Neuronal stem cell (in vitro differentiated cells): ENCODE data around the gene ZNRF1.
A peak's percentile ranks its signal among the peaks of the same experiment; 100 is the strongest.

ENCODE experiments used
- DNase-seq: peaks from one replicate; pipeline ENCODE4 v3.0.0-alpha.2; 2013; ENCODE audit warnings: low spot score
- H2AFZ ChIP-seq: one replicate; pipeline ENCODE4 v1.6.1; 2013; ENCODE audit warnings: mild to moderate bottlenecking, low read length, inconsistent platforms
- H2AK5ac ChIP-seq: 2 replicates; pipeline ENCODE4 v1.6.1; 2013; ENCODE audit warnings: low read depth, mild to moderate bottlenecking, inconsistent platforms, low read length, moderate library complexity, mixed read lengths
- H2BK120ac ChIP-seq: 2 replicates; pipeline ENCODE4 v1.6.1; 2013; ENCODE audit warnings: low read depth, mild to moderate bottlenecking, inconsistent platforms, low read length, moderate library complexity, mixed read lengths
- H2BK12ac ChIP-seq: one replicate; pipeline ENCODE4 v1.6.1; 2013; ENCODE audit warnings: low read length, inconsistent platforms
- H2BK15ac ChIP-seq: 2 replicates; pipeline ENCODE4 v1.6.1; 2013; ENCODE audit warnings: mild to moderate bottlenecking, low read length, inconsistent platforms, mixed read lengths
- H2BK5ac ChIP-seq: one replicate; pipeline ENCODE4 v1.6.1; 2013; ENCODE audit warnings: inconsistent platforms, mild to moderate bottlenecking, low read length, moderate library complexity
- H3K14ac ChIP-seq: one replicate; pipeline ENCODE4 v1.6.1; 2013; ENCODE audit warnings: low read length, inconsistent platforms
- H3K18ac ChIP-seq: 2 replicates; pipeline ENCODE4 v1.6.1; 2013; ENCODE audit warnings: low read length, inconsistent platforms
- H3K23ac ChIP-seq: 2 replicates; pipeline ENCODE4 v1.6.1; 2013; ENCODE audit warnings: low read depth, mild to moderate bottlenecking, mixed read lengths, low read length, inconsistent platforms; ENCODE audit not compliant: poor library complexity
- H3K27ac ChIP-seq: replicated peaks from 3 replicates; pipeline ENCODE4 v1.5.1; 2013; ENCODE audit warnings: low read length, inconsistent platforms
- H3K27me3 ChIP-seq, 3 experiments: 2 replicates each; pipeline ENCODE4 v1.6.1; 2013; ENCODE audit warnings: low read length in 3 of 3, mild to moderate bottlenecking in 2 of 3, inconsistent platforms in 1 of 3, low read depth in 1 of 3, mixed read lengths in 1 of 3, moderate library complexity in 1 of 3; ENCODE audit not compliant: control insufficient read depth in 3 of 3, insufficient read depth in 3 of 3
- H3K36me3 ChIP-seq, 2 donors: replicated peaks in 1 of 2; 2 replicates each; pipeline ENCODE4 v1.6.1; 2013; ENCODE audit warnings: low read length in 2 of 2; ENCODE audit not compliant: control insufficient read depth in 2 of 2, insufficient read depth in 2 of 2
- H3K4ac ChIP-seq: 2 replicates; pipeline ENCODE4 v1.6.1; 2013; ENCODE audit warnings: inconsistent platforms, mild to moderate bottlenecking, low read length, moderate library complexity
- H3K4me1 ChIP-seq, 2 donors: 1 replicate in 1 of 2; 2 replicates in 1 of 2; pipeline ENCODE4 v1.6.1; 2013; ENCODE audit warnings: low read length in 2 of 2, low read depth in 1 of 2; ENCODE audit not compliant: control insufficient read depth in 2 of 2, insufficient read depth in 1 of 2
- H3K4me2 ChIP-seq: one replicate; pipeline ENCODE4 v1.6.1; 2013; ENCODE audit warnings: mild to moderate bottlenecking, low read length, inconsistent platforms; ENCODE audit not compliant: insufficient read depth, poor library complexity, severe bottlenecking
- H3K4me3 ChIP-seq, 2 donors: 2 replicates each; pipeline ENCODE4 v1.5.1; 2013; ENCODE audit warnings: low read length in 2 of 2, mild to moderate bottlenecking in 2 of 2, inconsistent platforms in 1 of 2, moderate library complexity in 1 of 2
- H3K79me1 ChIP-seq: one replicate; pipeline ENCODE4 v1.6.1; 2013; ENCODE audit warnings: low read depth, mild to moderate bottlenecking, inconsistent platforms, low read length, moderate library complexity
- H3K9ac ChIP-seq: one replicate; pipeline ENCODE4 v1.6.1; 2013; ENCODE audit warnings: mild to moderate bottlenecking, low read depth, low read length, inconsistent platforms; ENCODE audit not compliant: poor library complexity
- H3K9me3 ChIP-seq, 2 donors: replicated peaks in 1 of 2; 2 replicates each; pipeline versions ENCODE3 to v1.6.1; 2013; ENCODE audit warnings: low read length in 2 of 2, mild to moderate bottlenecking in 2 of 2, inconsistent platforms in 1 of 2, low read depth in 1 of 2, mixed read lengths in 1 of 2, moderate library complexity in 1 of 2; ENCODE audit not compliant: control insufficient read depth in 2 of 2, insufficient read depth in 1 of 2
- H4K8ac ChIP-seq: one replicate; pipeline ENCODE4 v1.6.1; 2013; ENCODE audit warnings: low read depth, mild to moderate bottlenecking, inconsistent platforms, low read length, moderate library complexity
- H4K91ac ChIP-seq: one replicate; pipeline ENCODE4 v1.6.1; 2013; ENCODE audit warnings: low read length, low read depth, mild to moderate bottlenecking, inconsistent platforms; ENCODE audit not compliant: poor library complexity
- WGBS, 2 donors: extraction: QIAGEN DNeasy Blood & Tissue Kit; methylation state at CpG; one replicate each; pipeline ENCODE4 v1.1.7; 2013; ENCODE audit warnings: missing lambda C conversion rate in 2 of 2, mixed read lengths in 1 of 2; ENCODE audit not compliant: insufficient read length in 2 of 2, insufficient replicate concordance in 1 of 2; ENCODE audit errors: extremely low coverage in 2 of 2; 5-methylcytosine and 5-hydroxymethylcytosine counted together

ZNRF1 gene

GRCh38 chr16:75116911-75117245 lies 118.1 kb downstream of the ZNRF1 start:
- Histone ChIP-seq H4K91ac (no peak overlapping the region), H3K4me3 (no peak overlapping the region), H2AK5ac (no peak overlapping the region), H3K27me3 (no peaks in the 10 kb centered on the region), H3K36me3 (no peaks in the 10 kb centered on the region), H2BK15ac (no peak overlapping the region), H3K4ac (no peak overlapping the region), H3K14ac (no peak overlapping the region), H3K4me2 (no peak overlapping the region), H3K4me1 (peaks cover 0 to 2% of the 10 kb centered on the region in 2 donors), H3K23ac (no peak overlapping the region), H2BK12ac (no peak overlapping the region), H2BK120ac (no peak overlapping the region), H2AFZ (peak overlapping the region; percentile 54), H3K9me3 (peaks cover 4 to 5% of the 10 kb centered on the region in 2 donors), H4K8ac (no peak overlapping the region), H3K9ac (no peak overlapping the region), H3K79me1 (peaks cover 5% of the 10 kb centered on the region), H2BK5ac (no peak overlapping the region), H3K18ac (no peak overlapping the region), H3K27ac (no peak overlapping the region)
- no CpG with 5 or more reads among the region's 3 CpGs for WGBS, 2 donors
- no peak for DNase-seq

GRCh38 chr16:75118943-75119539 lies 120.2 kb downstream of the ZNRF1 start:
- Histone ChIP-seq H3K4me3 (no peak overlapping the region), H4K8ac (no peak overlapping the region), H3K23ac (no peak overlapping the region), H3K27me3 (no peaks in the 10 kb centered on the region), H2BK120ac (no peak overlapping the region), H3K9me3 (peaks cover 8% of the 10 kb centered on the region in 2 donors), H3K27ac (no peak overlapping the region), H3K79me1 (peaks cover 5% of the 10 kb centered on the region), H4K91ac (no peak overlapping the region), H2BK12ac (no peak overlapping the region), H2AFZ (no peak overlapping the region), H3K36me3 (no peaks in the 10 kb centered on the region), H3K4ac (no peak overlapping the region), H3K18ac (no peak overlapping the region), H3K14ac (no peak overlapping the region), H3K9ac (no peak overlapping the region), H3K4me1 (no peaks in the 10 kb centered on the region), H3K4me2 (no peak overlapping the region), H2BK5ac (no peak overlapping the region), H2AK5ac (no peak overlapping the region), H2BK15ac (no peak overlapping the region)
- WGBS, 2 donors: no CpG with 5 or more reads among the region's 6 CpGs
- no peak for DNase-seq

DNA sequence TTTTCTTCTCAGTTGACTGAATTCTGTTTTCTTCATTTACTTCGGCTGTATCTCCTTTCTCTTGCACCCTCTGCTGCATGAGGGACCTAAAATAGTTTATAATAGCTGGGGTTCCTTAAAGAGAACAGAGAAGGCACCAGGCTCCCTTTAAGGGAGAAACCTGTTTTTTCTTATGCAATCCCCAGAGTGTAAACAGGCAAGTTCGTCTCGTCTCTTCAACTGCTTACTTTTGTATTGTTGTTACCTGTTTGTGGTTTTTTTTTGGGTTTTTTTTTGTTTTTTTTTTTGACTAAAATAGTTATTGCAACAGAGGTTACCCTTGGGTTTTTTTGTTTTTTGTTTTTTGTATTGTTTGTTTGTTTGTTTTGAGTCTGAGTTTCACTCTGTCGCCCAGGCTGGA lies 121.4 kb downstream of the ZNRF1 start:
- no peak overlapping the region for H3K4me3 ChIP-seq

GRCh38 chr16:75121949-75122568 lies 123.2 kb downstream of the ZNRF1 start:
- H2AK5ac ChIP-seq: no peak overlapping the region
- H2BK12ac ChIP-seq: no peak overlapping the region
- H3K27ac ChIP-seq: no peak overlapping the region
- H3K4me2 ChIP-seq: no peak overlapping the region
- H3K4me3 ChIP-seq: no peak overlapping the region
- H3K27me3 ChIP-seq: no peaks in the 10 kb centered on the region
- no peak overlapping the region for H2BK120ac ChIP-seq
- no peak for DNase-seq
- no peak overlapping the region for H4K91ac ChIP-seq
- H3K23ac ChIP-seq: no peak overlapping the region
- H3K18ac ChIP-seq: no peak overlapping the region
- H2AFZ ChIP-seq: no peak overlapping the region
- no peaks in the 10 kb centered on the region for H3K36me3 ChIP-seq
- peaks cover 3 to 15% of the 10 kb centered on the region in 2 donors for H3K9me3 ChIP-seq
- no peak overlapping the region for H3K4ac ChIP-seq
- H3K14ac ChIP-seq: no peak overlapping the region
- no peak overlapping the region for H3K9ac ChIP-seq
- H3K4me1 ChIP-seq: no peaks in the 10 kb centered on the region
- no peak overlapping the region for H2BK5ac ChIP-seq
- H4K8ac ChIP-seq: no peak overlapping the region
- no peaks in the 10 kb centered on the region for H3K79me1 ChIP-seq
- no CpG with 5 or more reads among the region's 6 CpGs for WGBS, 2 donors
- no peak overlapping the region for H2BK15ac ChIP-seq

More for the DNA sequence above, 121.4 kb downstream of the ZNRF1 start:
- peaks cover 5 to 8% of the 10 kb centered on the region in 2 donors for H3K9me3 ChIP-seq
- H3K27ac ChIP-seq: no peak overlapping the region
- no peaks in the 10 kb centered on the region for H3K36me3 ChIP-seq
- no peak overlapping the region for H4K8ac ChIP-seq
- H3K4ac ChIP-seq: no peak overlapping the region
- no peak overlapping the region for H2AFZ ChIP-seq
- H2AK5ac ChIP-seq: no peak overlapping the region
- H3K18ac ChIP-seq: no peak overlapping the region
- no peak overlapping the region for H3K9ac ChIP-seq
- H3K14ac ChIP-seq: no peak overlapping the region
- H2BK120ac ChIP-seq: no peak overlapping the region
- no peak overlapping the region for H2BK15ac ChIP-seq
- no peaks in the 10 kb centered on the region for H3K4me1 ChIP-seq
- no peak overlapping the region for H4K91ac ChIP-seq
- no peak for DNase-seq
- H3K27me3 ChIP-seq: no peaks in the 10 kb centered on the region
- no CpG with 5 or more reads among the region's 4 CpGs for WGBS, 2 donors
- no peak overlapping the region for H2BK5ac ChIP-seq
- no peak overlapping the region for H2BK12ac ChIP-seq
- H3K4me2 ChIP-seq: no peak overlapping the region
- H3K79me1 ChIP-seq: no peaks in the 10 kb centered on the region
- H3K23ac ChIP-seq: no peak overlapping the region
